Measurements from ENCODE around the gene TSPAN7. TPM values are rescaled to one million over a fixed set of nuclear protein-coding genes. Genes with fewer than 3 reads are reported as not detected.

Gene TSPAN7
- total and polyA plus RNA-seq, 7 donors: 15.6 to 55.1 (median 21.0) TPM

GRCh38 chrX:38618180-38618579, 56.8 kb downstream of the TSPAN7 start:
- Histone ChIP-seq H3K36me3 (no peaks in the 10 kb centered on the region), H3K9me3 (no peaks in the 10 kb centered on the region), H3K27me3 (no peaks in the 10 kb centered on the region), H3K27ac (no peak overlapping the region), H3K4me1 (no peaks in the 10 kb centered on the region), H3K4me3 (no peak overlapping the region)
- no peak for TF ChIP-seq CTCF (IDR thresholded peaks at IDR 0.05)
- no peak for TF ChIP-seq EP300 (IDR thresholded peaks at IDR 0.05)
- TF ChIP-seq POLR2A (IDR thresholded peaks at IDR 0.05): no peak
- no peak for TF ChIP-seq POLR2AphosphoS5 (IDR thresholded peaks at IDR 0.05)
- intact Hi-C loops (cut with DNase I): no loop called here
- WGBS, 2 donors: 38 to 81% methylated on average over 5 of the region's 5 CpGs
- no peak for DNase-seq

DNA sequence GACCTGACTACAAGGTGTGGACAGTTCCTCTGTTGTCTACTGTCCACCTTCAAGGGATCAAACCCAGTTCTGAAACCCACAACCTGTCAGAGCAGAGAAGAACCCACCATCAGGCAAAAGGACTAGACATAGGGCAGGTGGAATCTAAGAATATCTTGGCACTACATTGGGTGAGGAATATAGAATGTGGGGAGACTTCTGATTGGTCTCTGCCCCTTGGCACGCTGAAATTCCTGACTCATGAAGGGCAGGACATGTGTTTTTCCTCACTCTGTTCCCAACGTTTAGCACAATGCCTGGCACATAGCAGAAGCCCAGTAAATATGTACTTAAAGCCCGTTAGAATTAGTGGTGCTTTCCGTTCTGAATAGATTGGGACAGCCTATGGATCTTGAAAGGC, 59.3 kb downstream of the TSPAN7 start:
- Histone ChIP-seq H3K36me3 (no peaks in the 10 kb centered on the region), H3K4me3 (no peak overlapping the region), H3K27me3 (no peaks in the 10 kb centered on the region), H3K4me1 (no peaks in the 10 kb centered on the region), H3K27ac (no peak overlapping the region), H3K9me3 (no peaks in the 10 kb centered on the region)
- DNase-seq: no peak
- TF ChIP-seq CTCF (IDR thresholded peaks at IDR 0.05) (no peak), POLR2AphosphoS5 (IDR thresholded peaks at IDR 0.05) (no peak), EP300 (IDR thresholded peaks at IDR 0.05) (no peak), POLR2A (IDR thresholded peaks at IDR 0.05) (no peak)
- 73 to 82% methylated on average over 4 of the region's 4 CpGs for WGBS, 2 donors
- intact Hi-C loops (cut with DNase I): no loop called here

- Histone ChIP-seq H3K27me3 (no peaks in the 10 kb centered on the region), H3K27ac (no peak overlapping the region), H3K4me3 (no peak overlapping the region), H3K9me3 (no peaks in the 10 kb centered on the region), H3K36me3 (no peaks in the 10 kb centered on the region), H3K4me1 (no peaks in the 10 kb centered on the region)
- 86 to 94% methylated on average over 4 of the region's 4 CpGs for WGBS, 2 donors
- intact Hi-C loops (cut with DNase I): no loop called here
- DNase-seq: no peak
- TF ChIP-seq POLR2AphosphoS5 (IDR thresholded peaks at IDR 0.05): no peak
- no peak for TF ChIP-seq CTCF (IDR thresholded peaks at IDR 0.05)
- TF ChIP-seq EP300 (IDR thresholded peaks at IDR 0.05): no peak
- TF ChIP-seq POLR2A (IDR thresholded peaks at IDR 0.05): no peak
Measured at GRCh38 chrX:38626296-38626695, 65.0 kb downstream of the TSPAN7 start.

GRCh38 chrX:38627683-38628082, 66.3 kb downstream of the TSPAN7 start:
- no peaks in the 10 kb centered on the region for H3K36me3 ChIP-seq
- TF ChIP-seq CTCF (IDR thresholded peaks at IDR 0.05) (no peak), POLR2A (IDR thresholded peaks at IDR 0.05) (no peak), EP300 (IDR thresholded peaks at IDR 0.05) (no peak), POLR2AphosphoS5 (IDR thresholded peaks at IDR 0.05) (no peak)
- H3K4me3 ChIP-seq: no peak overlapping the region
- H3K4me1 ChIP-seq: no peaks in the 10 kb centered on the region
- no peak overlapping the region for H3K27ac ChIP-seq
- no peaks in the 10 kb centered on the region for H3K27me3 ChIP-seq
- DNase-seq: no peak
- no peaks in the 10 kb centered on the region for H3K9me3 ChIP-seq
- intact Hi-C loops (cut with DNase I): no loop called here

DNA sequence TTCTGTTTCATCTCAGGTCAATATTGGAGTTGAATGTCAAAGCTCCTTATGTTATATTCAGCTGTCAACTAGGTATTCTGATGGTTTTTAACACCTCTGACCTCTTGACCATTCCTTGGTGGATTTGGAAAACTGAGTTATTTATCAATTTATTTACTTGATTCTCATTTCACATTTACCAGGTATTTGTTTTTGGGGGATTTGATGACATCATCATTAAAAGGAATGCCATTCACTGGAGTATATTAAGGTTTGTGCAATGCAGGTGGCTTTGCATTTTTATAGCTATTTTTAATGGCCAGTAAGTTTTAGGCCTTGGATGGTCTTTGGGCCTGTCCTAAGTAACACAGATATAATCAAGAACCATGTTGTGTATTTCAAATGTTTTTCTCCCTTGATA, 67.2 kb downstream of the TSPAN7 start:
- no peak overlapping the region for H3K27ac ChIP-seq
- H3K36me3 ChIP-seq: no peaks in the 10 kb centered on the region
- H3K4me1 ChIP-seq: no peaks in the 10 kb centered on the region
- TF ChIP-seq EP300 (IDR thresholded peaks at IDR 0.05) (no peak), POLR2AphosphoS5 (IDR thresholded peaks at IDR 0.05) (no peak), POLR2A (IDR thresholded peaks at IDR 0.05) (no peak), CTCF (IDR thresholded peaks at IDR 0.05) (no peak)
- DNase-seq: no peak
- intact Hi-C loops (cut with DNase I): no loop called here
- no peaks in the 10 kb centered on the region for H3K27me3 ChIP-seq
- no peak overlapping the region for H3K4me3 ChIP-seq
- H3K9me3 ChIP-seq: no peaks in the 10 kb centered on the region
